Activated CD4-positive, alpha-beta T cell treated with anti-CD3 and anti-CD28 coated beads for 36 hours (primary cell): Measurements from ENCODE around the gene EIF2S2. TPM values are rescaled to one million over a fixed set of nuclear protein-coding genes. Genes with fewer than 3 reads are reported as not detected.

ENCODE experiments used
- ATAC-seq: fragments of 200-7000 bp; cut with Tn5 transposase; one replicate; pipeline ENCODE4 v1.10.0; 2021; ENCODE audit warnings: mild to moderate bottlenecking, moderate library complexity
- CTCF ChIA-PET: fragments of 350-600 bp; sonication (Branson Sonifier 250); formaldehyde crosslinking; loops from one replicate; lab custom pipeline; 2021; ENCODE audit warnings: antibody characterized with exemption; lab: Charles Lee
- POLR2A ChIA-PET: fragments of 350-600 bp; sonication (Branson Sonifier 250); formaldehyde crosslinking; loops from one replicate; lab custom pipeline; 2021; ENCODE audit warnings: antibody characterized with exemption, inconsistent platforms; lab: Charles Lee
- DNase-seq: peaks from one replicate; pipeline ENCODE4 v3.0.0-alpha.2; 2020
- H3K27ac Mint-ChIP-seq: one replicate; pipeline ENCODE4 v1.8.0; 2021; ENCODE audit warnings: mixed read lengths
- H3K27me3 Mint-ChIP-seq: one replicate; pipeline ENCODE4 v1.8.0; 2021; ENCODE audit warnings: mixed read lengths
- H3K36me3 Mint-ChIP-seq: one replicate; pipeline ENCODE4 v1.8.0; 2021; ENCODE audit warnings: low read depth, mixed read lengths
- H3K4me1 Mint-ChIP-seq: one replicate; pipeline ENCODE4 v1.8.0; 2021; ENCODE audit warnings: mixed read lengths
- H3K4me3 Mint-ChIP-seq: one replicate; pipeline ENCODE4 v1.8.0; 2021; ENCODE audit warnings: mild to moderate bottlenecking, moderate library complexity, mixed read lengths
- H3K9me3 Mint-ChIP-seq: one replicate; pipeline ENCODE4 v1.8.0; 2021; ENCODE audit warnings: low read depth, mixed read lengths
- intact Hi-C, 2 experiments: fragments of 100-400 bp; cut with DNase I in 1 of 2; cut with micrococcal nuclease in 1 of 2; formaldehyde crosslinking; loops; one replicate each; pipeline versions ENCODE4 v1.14.2 to v1.15.1; 2022 to 2024; cut with DNase I, micrococcal nuclease
- total RNA-seq, 2 experiments: library from RNA; stranded (reverse); gene quantifications; one replicate each; pipeline ENCODE4 v1.2.3, GENCODE V29; 2021

The EIF2S2 gene
- total RNA-seq, 2 experiments from 2014 or later: 179 to 187 TPM

- Mint-ChIP-seq H3K36me3 (peaks cover 72% of the 10 kb centered on the region), H3K27ac (no peak overlapping the region), H3K27me3 (no peaks in the 10 kb centered on the region), H3K9me3 (no peaks in the 10 kb centered on the region), H3K4me3 (no peak overlapping the region), H3K4me1 (peaks cover 3% of the 10 kb centered on the region)
- ChIA-PET CTCF (interaction anchor here (0.6 kb wide), 1 partner anchor 21 kb away, joined by 3 read pairs; no protein-coding TSS in a partner anchor), POLR2A (no interaction called here)
- ATAC-seq: no peak
- no peak for DNase-seq
- intact Hi-C loops: no loop called here
Observed at GRCh38 chr20:34089175-34089479, 22.9 kb downstream of the EIF2S2 start.

GRCh38 chr20:34088305-34089174 is 23.5 kb downstream of the EIF2S2 start:
- Mint-ChIP-seq H3K9me3 (no peaks in the 10 kb centered on the region), H3K4me3 (no peak overlapping the region), H3K27ac (peak overlapping the region; percentile 13), H3K4me1 (no peaks in the 10 kb centered on the region), H3K27me3 (no peaks in the 10 kb centered on the region), H3K36me3 (peaks cover 69% of the 10 kb centered on the region)
- DNase-seq: no peak
- no peak for ATAC-seq
- CTCF ChIA-PET: interaction anchor here (0.6 kb wide), 1 partner anchor 21 kb away, joined by 3 read pairs; no protein-coding TSS in a partner anchor
- intact Hi-C loops: no loop called here
- POLR2A ChIA-PET: no interaction called here

GRCh38 chr20:34085544-34086040 is 26.5 kb downstream of the EIF2S2 start:
- Mint-ChIP-seq H3K4me1 (no peaks in the 10 kb centered on the region), H3K9me3 (no peaks in the 10 kb centered on the region), H3K36me3 (peaks cover 60% of the 10 kb centered on the region), H3K27ac (no peak overlapping the region), H3K4me3 (no peak overlapping the region), H3K27me3 (no peaks in the 10 kb centered on the region)
- DNase-seq (no peak), ATAC-seq (no peak)
- intact Hi-C loops: no loop called here
- POLR2A ChIA-PET: interaction anchor here (0.5 kb wide), 1 partner anchor 819 kb away, joined by 3 read pairs; no protein-coding TSS in a partner anchor
- CTCF ChIA-PET: interaction anchor here (1.3 kb wide), 1 partner anchor 11 kb away, joined by 3 read pairs; no protein-coding TSS in a partner anchor

GRCh38 chr20:34084227-34084923 is 27.7 kb downstream of the EIF2S2 start:
- intact Hi-C loops: loop anchor here in 1 of 2 experiments (5.0 kb wide), 1 partner anchor 43 kb away; no protein-coding TSS in a partner anchor
- Mint-ChIP-seq H3K27ac (no peak overlapping the region), H3K36me3 (peaks cover 50% of the 10 kb centered on the region), H3K4me1 (no peaks in the 10 kb centered on the region), H3K27me3 (no peaks in the 10 kb centered on the region), H3K4me3 (no peak overlapping the region), H3K9me3 (no peaks in the 10 kb centered on the region)
- POLR2A ChIA-PET: no interaction called here
- CTCF ChIA-PET: no interaction called here
- DNase-seq (no peak), ATAC-seq (no peak)

- Mint-ChIP-seq H3K4me3 (no peak overlapping the region), H3K27me3 (no peaks in the 10 kb centered on the region), H3K27ac (peak overlapping the region; percentile 22), H3K4me1 (no peaks in the 10 kb centered on the region), H3K9me3 (no peaks in the 10 kb centered on the region), H3K36me3 (peaks cover 44% of the 10 kb centered on the region)
- intact Hi-C loops: loop anchor here in 1 of 2 experiments (5.0 kb wide), 1 partner anchor 44 kb away; no protein-coding TSS in a partner anchor
- ATAC-seq (no peak), DNase-seq (no peak)
- POLR2A ChIA-PET: no interaction called here
- CTCF ChIA-PET: interaction anchor here (2.7 kb wide), 1 partner anchor 14 kb away, joined by 11 read pairs; no protein-coding TSS in a partner anchor
Observed at GRCh38 chr20:34083781-34084180, 28.3 kb downstream of the EIF2S2 start.

- Mint-ChIP-seq H3K36me3 (peaks cover 39% of the 10 kb centered on the region), H3K4me1 (no peaks in the 10 kb centered on the region), H3K27me3 (no peaks in the 10 kb centered on the region), H3K4me3 (no peak overlapping the region), H3K9me3 (no peaks in the 10 kb centered on the region), H3K27ac (no peak overlapping the region)
- DNase-seq (no peak), ATAC-seq (no peak)
- intact Hi-C loops: loop anchor here in 1 of 2 experiments (5.0 kb wide), 1 partner anchor 44 kb away; no protein-coding TSS in a partner anchor
- POLR2A ChIA-PET: no interaction called here
- CTCF ChIA-PET: interaction anchor here (1.0 to 2.7 kb wide), 4 partner anchors 11 to 25 kb away, joined by 4 to 11 read pairs (median 4); no protein-coding TSS in a partner anchor
Observed at GRCh38 chr20:34083137-34083536, 28.9 kb downstream of the EIF2S2 start.

- no peaks in the 10 kb centered on the region for H3K4me1 Mint-ChIP-seq
- DNase-seq (no peak), ATAC-seq (no peak)
- POLR2A ChIA-PET: interaction anchor here (0.6 kb wide), 1 partner anchor 13 kb away, joined by 4 read pairs; no protein-coding TSS in a partner anchor
- H3K9me3 Mint-ChIP-seq: no peaks in the 10 kb centered on the region
- no peaks in the 10 kb centered on the region for H3K27me3 Mint-ChIP-seq
- intact Hi-C loops: loop anchor here in 1 of 2 experiments (5.0 kb wide), 1 partner anchor 45 kb away; no protein-coding TSS in a partner anchor
- H3K4me3 Mint-ChIP-seq: no peak overlapping the region
- no peak overlapping the region for H3K27ac Mint-ChIP-seq
- CTCF ChIA-PET: interaction anchor here (0.8 to 2.7 kb wide), 5 partner anchors 11 to 149 kb away, joined by 3 to 11 read pairs (median 4); no protein-coding TSS in a partner anchor
- peaks cover 34% of the 10 kb centered on the region for H3K36me3 Mint-ChIP-seq
Observed at GRCh38 chr20:34082232-34082887, 29.7 kb downstream of the EIF2S2 start.

GRCh38 chr20:34079818-34080217 is 32.2 kb downstream of the EIF2S2 start:
- Mint-ChIP-seq H3K27me3 (no peaks in the 10 kb centered on the region), H3K9me3 (no peaks in the 10 kb centered on the region), H3K4me1 (no peaks in the 10 kb centered on the region), H3K4me3 (no peak overlapping the region), H3K36me3 (peaks cover 23% of the 10 kb centered on the region), H3K27ac (peak overlapping the region; percentile 23)
- no peak for ATAC-seq
- ChIA-PET POLR2A (no interaction called here), CTCF (interaction anchor here (1.1 to 1.2 kb wide), 2 partner anchors 11 to 33 kb away, joined by 3 read pairs; no protein-coding TSS in a partner anchor)
- intact Hi-C loops: loop anchor here in 1 of 2 experiments (5.0 kb wide), 1 partner anchor 47 kb away; no protein-coding TSS in a partner anchor
- no peak for DNase-seq

- H3K9me3 Mint-ChIP-seq: no peaks in the 10 kb centered on the region
- no peaks in the 10 kb centered on the region for H3K27me3 Mint-ChIP-seq
- no peak overlapping the region for H3K4me3 Mint-ChIP-seq
- intact Hi-C loops: no loop called here
- ATAC-seq (no peak), DNase-seq (no peak)
- H3K36me3 Mint-ChIP-seq: peaks cover 17% of the 10 kb centered on the region
- CTCF ChIA-PET: interaction anchor here (0.6 to 1.4 kb wide), 5 partner anchors 10 to 204 kb away, joined by 3 to 5 read pairs (median 4); no protein-coding TSS in a partner anchor
- no peak overlapping the region for H3K27ac Mint-ChIP-seq
- peaks cover 11% of the 10 kb centered on the region for H3K4me1 Mint-ChIP-seq
- POLR2A ChIA-PET: no interaction called here
Observed at GRCh38 chr20:34078540-34078939, 33.5 kb downstream of the EIF2S2 start.

- peaks cover 15% of the 10 kb centered on the region for H3K36me3 Mint-ChIP-seq
Observed at GRCh38 chr20:34076952-34077351, 35.1 kb downstream of the EIF2S2 start.

More at GRCh38 chr20:34076952-34077351, 35.1 kb downstream of the EIF2S2 start:
- ChIA-PET CTCF (interaction anchor here (0.6 to 1.7 kb wide), 4 partner anchors 9 to 275 kb away, joined by 3 to 4 read pairs (median 4); no protein-coding TSS in a partner anchor), POLR2A (no interaction called here)
- Mint-ChIP-seq H3K4me1 (peaks cover 14% of the 10 kb centered on the region), H3K27me3 (no peaks in the 10 kb centered on the region), H3K27ac (no peak overlapping the region), H3K4me3 (no peak overlapping the region), H3K9me3 (no peaks in the 10 kb centered on the region)
- no peak for ATAC-seq
- intact Hi-C loops: no loop called here
- no peak for DNase-seq
